HEK293 (cell line): ENCODE results near the gene HNRNPUL1.

ENCODE experiments used
- CTCF ChIA-PET: fragments of 350-600 bp; formaldehyde crosslinking; extraction: SDS; loops from one replicate; lab custom pipeline; 2021; ENCODE audit warnings: antibody characterized with exemption; lab: Yijun Ruan, JAX
- POLR2A ChIA-PET: fragments of 300-600 bp; formaldehyde crosslinking; extraction: SDS; loops from one replicate; lab custom pipeline; 2020; ENCODE audit warnings: antibody characterized with exemption, inconsistent platforms; lab: Yijun Ruan, JAX
- H3K27ac ChIP-seq: fragments of 200-500 bp; sonication (Bioruptor generic); 2 replicates; pipeline ENCODE4 v1.5.1; 2014; ENCODE audit warnings: low read depth, low read length, control low read depth, inconsistent platforms; ENCODE audit errors: extremely low read depth
- H3K36me3 ChIP-seq, 2 experiments: fragments of 200-500 bp in 1 of 2; sonication (Bioruptor generic) in 1 of 2; 1 replicate in 1 of 2; 2 replicates in 1 of 2; pipeline ENCODE4 v1.5.1; 2014 to 2017; ENCODE audit warnings: inconsistent platforms in 2 of 2, low read length in 2 of 2; ENCODE audit not compliant: control insufficient read depth in 2 of 2, insufficient read depth in 1 of 2
- H3K4me1 ChIP-seq: fragments of 200-500 bp; sonication (Bioruptor generic); 2 replicates; pipeline ENCODE4 v1.5.1; 2014; ENCODE audit warnings: mild to moderate bottlenecking, low read length, inconsistent platforms; ENCODE audit not compliant: control insufficient read depth, insufficient read depth
- H3K4me3 ChIP-seq: 2 replicates; pipeline ENCODE4 v1.5.1; 2011; ENCODE audit warnings: low read depth, mild to moderate bottlenecking, control low read depth, low read length, moderate library complexity
- H3K9me3 ChIP-seq: fragments of 200-500 bp; sonication (Bioruptor generic); 2 replicates; pipeline ENCODE4 v1.5.1; 2014; ENCODE audit warnings: low read depth, low read length, inconsistent platforms; ENCODE audit not compliant: control insufficient read depth, insufficient read depth
- GLIS2 ChIP-seq: fragments of 450-650 bp; formaldehyde crosslinking; IDR thresholded peaks from 2 replicates; pipeline ENCODE4 v1.5.1; 2016; ENCODE audit warnings: missing biosample characterization, missing genetic modification characterization
- HOXC10 ChIP-seq: sonication (generic); formaldehyde crosslinking; IDR thresholded peaks from 2 replicates; pipeline ENCODE4 v1.8.1; 2023; ENCODE audit warnings: mild to moderate bottlenecking, missing genetic modification reagents
- KLF1 ChIP-seq: fragments of 450-650 bp; formaldehyde crosslinking; IDR thresholded peaks from 2 replicates; pipeline ENCODE4 v1.5.1; 2016; ENCODE audit warnings: missing biosample characterization, missing genetic modification characterization
- MZF1 ChIP-seq: fragments of 450-650 bp; formaldehyde crosslinking; IDR thresholded peaks from 2 replicates; pipeline ENCODE4 v1.5.1; 2017; ENCODE audit warnings: missing biosample characterization, missing genetic modification characterization, borderline replicate concordance
- OSR2 ChIP-seq: fragments of 450-650 bp; formaldehyde crosslinking; IDR thresholded peaks from 2 replicates; pipeline ENCODE4 v1.5.1; 2016; ENCODE audit warnings: missing biosample characterization, missing genetic modification characterization
- SCRT1 ChIP-seq: fragments of 450-650 bp; formaldehyde crosslinking; IDR thresholded peaks from 2 replicates; pipeline ENCODE4 v1.5.1; 2016; ENCODE audit warnings: missing biosample characterization, missing genetic modification characterization, borderline replicate concordance
- SP7 ChIP-seq: fragments of 450-650 bp; formaldehyde crosslinking; IDR thresholded peaks from 2 replicates; pipeline ENCODE4 v1.5.1; 2016; ENCODE audit warnings: missing biosample characterization, missing genetic modification characterization
- ZBTB17 ChIP-seq: fragments of 450-650 bp; formaldehyde crosslinking; IDR thresholded peaks from 2 replicates; pipeline ENCODE4 v1.5.1; 2016; ENCODE audit warnings: missing biosample characterization, missing genetic modification characterization
- ZBTB20 ChIP-seq: fragments of 450-650 bp; formaldehyde crosslinking; IDR thresholded peaks from 2 replicates; pipeline ENCODE4 v1.5.1; 2016; ENCODE audit warnings: missing biosample characterization, missing genetic modification characterization
- ZBTB48 ChIP-seq: fragments of 450-650 bp; formaldehyde crosslinking; IDR thresholded peaks from 2 replicates; pipeline ENCODE4 v1.5.1; 2016; ENCODE audit warnings: missing biosample characterization, missing genetic modification characterization
- ZFP3 ChIP-seq: fragments of 450-650 bp; formaldehyde crosslinking; IDR thresholded peaks from 2 replicates; pipeline ENCODE4 v1.5.1; 2016; ENCODE audit warnings: low read depth, missing biosample characterization, missing genetic modification characterization
- ZNF132 ChIP-seq: fragments of 450-650 bp; formaldehyde crosslinking; IDR thresholded peaks from 2 replicates; pipeline ENCODE4 v1.5.1; 2017; ENCODE audit warnings: missing biosample characterization, missing genetic modification characterization, borderline replicate concordance
- ZNF169 ChIP-seq: fragments of 450-650 bp; formaldehyde crosslinking; IDR thresholded peaks from 2 replicates; pipeline ENCODE4 v1.5.1; 2016; ENCODE audit warnings: missing biosample characterization, missing genetic modification characterization
- ZNF19 ChIP-seq: fragments of 450-650 bp; formaldehyde crosslinking; IDR thresholded peaks from 2 replicates; pipeline ENCODE4; 2016; ENCODE audit warnings: missing biosample characterization, missing genetic modification characterization, low read depth
- ZNF24 ChIP-seq: fragments of 450-650 bp; formaldehyde crosslinking; IDR thresholded peaks from 2 replicates; pipeline ENCODE4 v1.5.1; 2016; ENCODE audit warnings: missing biosample characterization, missing genetic modification characterization
- ZNF292 ChIP-seq: fragments of 450-650 bp; formaldehyde crosslinking; IDR thresholded peaks from 2 replicates; pipeline ENCODE4 v1.5.1; 2016; ENCODE audit warnings: low read depth, missing biosample characterization, missing genetic modification characterization, borderline replicate concordance
- ZNF335 ChIP-seq: fragments of 450-650 bp; formaldehyde crosslinking; conservative IDR thresholded peaks from 2 replicates; pipeline ENCODE4 v1.5.1; 2016; ENCODE audit warnings: missing biosample characterization, missing genetic modification characterization
- ZNF404 ChIP-seq: fragments of 450-650 bp; formaldehyde crosslinking; IDR thresholded peaks from 2 replicates; pipeline ENCODE4 v1.5.1; 2017; ENCODE audit warnings: missing biosample characterization, missing genetic modification characterization
- ZNF549 ChIP-seq: fragments of 450-650 bp; IDR thresholded peaks from 2 replicates; pipeline ENCODE4 v1.5.1; 2018; ENCODE audit warnings: missing biosample characterization, missing genetic modification characterization, mild to moderate bottlenecking, inconsistent platforms, moderate library complexity
- ZNF600 ChIP-seq: fragments of 450-650 bp; formaldehyde crosslinking; IDR thresholded peaks from 2 replicates; pipeline ENCODE4 v1.5.1; 2016; ENCODE audit warnings: missing biosample characterization, missing genetic modification characterization
- ZSCAN30 ChIP-seq: fragments of 450-650 bp; IDR thresholded peaks from 2 replicates; pipeline ENCODE4 v1.5.1; 2018; ENCODE audit warnings: missing biosample characterization, mild to moderate bottlenecking, missing genetic modification characterization, moderate library complexity
- TF ChIP-seq, protein P1 (sequence below): sonication (generic); formaldehyde crosslinking; IDR thresholded peaks from 2 replicates; pipeline ENCODE4 v1.8.1; 2022; ENCODE audit warnings: mild to moderate bottlenecking, moderate library complexity, missing genetic modification reagents
- TF ChIP-seq, protein P2 (sequence below): fragments of 450-650 bp; formaldehyde crosslinking; IDR thresholded peaks from 2 replicates; pipeline ENCODE4 v1.5.1; 2016; ENCODE audit warnings: missing biosample characterization, missing genetic modification characterization
- TF ChIP-seq, protein P3 (sequence below): fragments of 450-650 bp; formaldehyde crosslinking; IDR thresholded peaks from 2 replicates; pipeline ENCODE4 v1.5.1; 2016; ENCODE audit warnings: missing biosample characterization, missing genetic modification characterization
- TF ChIP-seq, protein P4 (sequence below): fragments of 450-650 bp; formaldehyde crosslinking; IDR thresholded peaks from 2 replicates; pipeline ENCODE4 v1.5.1; 2016; ENCODE audit warnings: missing biosample characterization, missing genetic modification characterization
- TF ChIP-seq, protein P5 (sequence below): IDR thresholded peaks from 2 replicates; pipeline ENCODE4 v1.6.1; 2011; ENCODE audit warnings: mild to moderate bottlenecking, low read depth, low read length, borderline replicate concordance

The HNRNPUL1 gene

DNA sequence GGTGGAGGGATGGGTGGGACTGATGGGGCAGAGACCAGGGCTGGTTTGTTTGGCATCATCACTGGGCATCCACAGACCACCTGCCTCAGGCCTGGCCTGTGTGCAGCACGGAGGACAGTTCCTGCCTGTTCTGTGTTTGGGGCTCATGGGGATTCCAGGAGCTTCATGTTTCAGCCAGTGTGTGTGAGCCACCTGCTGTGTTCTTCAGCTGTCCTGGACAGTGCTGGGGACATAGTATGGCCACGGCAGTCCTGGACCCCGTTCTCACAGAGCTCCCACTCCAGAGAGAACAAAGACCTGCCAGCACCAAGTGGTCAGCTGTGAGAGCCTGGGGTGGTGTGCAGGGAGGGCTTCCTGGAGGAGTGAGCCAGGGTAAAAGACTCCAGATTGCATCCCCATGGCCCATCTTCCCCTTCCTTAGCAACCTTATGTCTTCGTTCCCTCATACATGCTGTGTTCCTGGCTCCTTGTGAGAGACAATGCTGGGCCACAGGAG lies 43.8 kb downstream of the HNRNPUL1 start (continued):
- TF ChIP-seq, protein P1, sequence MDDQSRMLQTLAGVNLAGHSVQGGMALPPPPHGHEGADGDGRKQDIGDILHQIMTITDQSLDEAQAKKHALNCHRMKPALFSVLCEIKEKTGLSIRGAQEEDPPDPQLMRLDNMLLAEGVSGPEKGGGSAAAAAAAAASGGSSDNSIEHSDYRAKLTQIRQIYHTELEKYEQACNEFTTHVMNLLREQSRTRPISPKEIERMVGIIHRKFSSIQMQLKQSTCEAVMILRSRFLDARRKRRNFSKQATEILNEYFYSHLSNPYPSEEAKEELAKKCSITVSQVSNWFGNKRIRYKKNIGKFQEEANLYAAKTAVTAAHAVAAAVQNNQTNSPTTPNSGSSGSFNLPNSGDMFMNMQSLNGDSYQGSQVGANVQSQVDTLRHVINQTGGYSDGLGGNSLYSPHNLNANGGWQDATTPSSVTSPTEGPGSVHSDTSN = no peak
- TF ChIP-seq ZNF292 = no peak
- TF ChIP-seq SCRT1 (tag by site-specific recombination) = no peak
- no peak for TF ChIP-seq ZNF132
- TF ChIP-seq GLIS2 (tag by site-specific recombination) = peak; percentile 43; the same call in 1 of the 2 replicates

DNA sequence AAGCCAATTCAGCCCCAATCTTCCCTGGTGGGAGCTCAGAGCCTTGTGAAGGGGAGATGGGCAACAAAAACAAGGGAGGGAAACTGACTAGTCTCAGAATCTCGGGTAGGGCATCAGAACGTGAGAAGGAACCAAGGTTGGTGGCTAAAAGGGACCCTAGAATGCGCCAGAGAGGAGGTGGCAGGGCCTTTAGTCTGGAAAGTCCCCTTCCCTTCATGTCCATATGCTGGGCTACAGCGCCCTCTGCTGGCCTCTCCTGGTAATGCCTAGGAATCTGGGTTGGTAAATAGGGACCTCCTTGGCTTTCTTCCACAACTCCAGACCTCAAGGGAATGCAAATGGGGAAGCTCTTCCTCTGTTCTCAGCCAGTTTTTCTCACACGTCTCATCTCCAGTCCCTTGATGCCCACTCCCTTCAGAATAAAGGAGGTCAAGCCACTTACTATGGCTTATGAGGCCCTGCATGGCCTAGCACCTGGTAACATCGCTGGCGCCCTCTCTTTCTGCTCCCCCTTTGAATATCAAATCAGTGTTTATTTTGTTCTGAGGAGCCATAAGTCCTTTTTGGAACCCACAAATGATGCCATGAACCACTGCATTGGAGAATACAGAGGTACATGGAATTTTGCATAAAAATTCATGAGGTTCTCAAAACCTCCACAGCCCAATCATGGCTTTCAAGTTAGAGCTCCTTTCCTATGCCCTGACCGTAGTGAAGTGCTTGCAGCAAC lies 44.4 kb downstream of the HNRNPUL1 start:
- H3K36me3 ChIP-seq = peaks cover 61 to 66% of the 10 kb centered on the region in 2 experiments
- TF ChIP-seq ZNF600 (tag by site-specific recombination) (peak; percentile 87; the same call in 1 of the 2 replicates), ZNF19 (no peak), MZF1 (peak; percentile 83), ZBTB48 (tag by site-specific recombination) (peak; percentile 97), ZNF335 (tag by site-specific recombination) (peak; percentile 55), KLF1 (tag by site-specific recombination) (no peak), ZSCAN30 (tag by site-specific recombination) (0 out of 2 replicates have a peak, but pooled peaks have one; percentile 25), SP7 (tag by site-specific recombination) (peak; percentile 67; the same call in 1 of the 2 replicates), ZNF169 (tag by site-specific recombination) (no peak), ZNF24 (tag by site-specific recombination) (peak; percentile 23), ZNF404 (tag by site-specific recombination) (no peak), HOXC10 (CRISPR knock-in tag) (no peak), ZBTB20 (tag by site-specific recombination) (0 out of 2 replicates have a peak, but pooled peaks have one; percentile 37), ZNF549 (tag by site-specific recombination) (no peak), OSR2 (tag by site-specific recombination) (no peak), ZFP3 (tag by site-specific recombination) (no peak), ZBTB17 (tag by site-specific recombination) (peak; percentile 80)
- TF ChIP-seq, protein P2, sequence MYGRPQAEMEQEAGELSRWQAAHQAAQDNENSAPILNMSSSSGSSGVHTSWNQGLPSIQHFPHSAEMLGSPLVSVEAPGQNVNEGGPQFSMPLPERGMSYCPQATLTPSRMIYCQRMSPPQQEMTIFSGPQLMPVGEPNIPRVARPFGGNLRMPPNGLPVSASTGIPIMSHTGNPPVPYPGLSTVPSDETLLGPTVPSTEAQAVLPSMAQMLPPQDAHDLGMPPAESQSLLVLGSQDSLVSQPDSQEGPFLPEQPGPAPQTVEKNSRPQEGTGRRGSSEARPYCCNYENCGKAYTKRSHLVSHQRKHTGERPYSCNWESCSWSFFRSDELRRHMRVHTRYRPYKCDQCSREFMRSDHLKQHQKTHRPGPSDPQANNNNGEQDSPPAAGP (tag by site-specific recombination) = no peak
- TF ChIP-seq, protein P3, sequence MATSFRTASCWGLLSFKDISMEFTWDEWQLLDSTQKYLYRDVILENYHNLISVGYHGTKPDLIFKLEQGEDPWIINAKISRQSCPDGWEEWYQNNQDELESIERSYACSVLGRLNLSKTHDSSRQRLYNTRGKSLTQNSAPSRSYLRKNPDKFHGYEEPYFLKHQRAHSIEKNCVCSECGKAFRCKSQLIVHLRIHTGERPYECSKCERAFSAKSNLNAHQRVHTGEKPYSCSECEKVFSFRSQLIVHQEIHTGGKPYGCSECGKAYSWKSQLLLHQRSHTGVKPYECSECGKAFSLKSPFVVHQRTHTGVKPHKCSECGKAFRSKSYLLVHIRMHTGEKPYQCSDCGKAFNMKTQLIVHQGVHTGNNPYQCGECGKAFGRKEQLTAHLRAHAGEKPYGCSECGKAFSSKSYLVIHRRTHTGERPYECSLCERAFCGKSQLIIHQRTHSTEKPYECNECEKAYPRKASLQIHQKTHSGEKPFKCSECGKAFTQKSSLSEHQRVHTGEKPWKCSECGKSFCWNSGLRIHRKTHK (tag by site-specific recombination) = no peak
- TF ChIP-seq, protein P4, sequence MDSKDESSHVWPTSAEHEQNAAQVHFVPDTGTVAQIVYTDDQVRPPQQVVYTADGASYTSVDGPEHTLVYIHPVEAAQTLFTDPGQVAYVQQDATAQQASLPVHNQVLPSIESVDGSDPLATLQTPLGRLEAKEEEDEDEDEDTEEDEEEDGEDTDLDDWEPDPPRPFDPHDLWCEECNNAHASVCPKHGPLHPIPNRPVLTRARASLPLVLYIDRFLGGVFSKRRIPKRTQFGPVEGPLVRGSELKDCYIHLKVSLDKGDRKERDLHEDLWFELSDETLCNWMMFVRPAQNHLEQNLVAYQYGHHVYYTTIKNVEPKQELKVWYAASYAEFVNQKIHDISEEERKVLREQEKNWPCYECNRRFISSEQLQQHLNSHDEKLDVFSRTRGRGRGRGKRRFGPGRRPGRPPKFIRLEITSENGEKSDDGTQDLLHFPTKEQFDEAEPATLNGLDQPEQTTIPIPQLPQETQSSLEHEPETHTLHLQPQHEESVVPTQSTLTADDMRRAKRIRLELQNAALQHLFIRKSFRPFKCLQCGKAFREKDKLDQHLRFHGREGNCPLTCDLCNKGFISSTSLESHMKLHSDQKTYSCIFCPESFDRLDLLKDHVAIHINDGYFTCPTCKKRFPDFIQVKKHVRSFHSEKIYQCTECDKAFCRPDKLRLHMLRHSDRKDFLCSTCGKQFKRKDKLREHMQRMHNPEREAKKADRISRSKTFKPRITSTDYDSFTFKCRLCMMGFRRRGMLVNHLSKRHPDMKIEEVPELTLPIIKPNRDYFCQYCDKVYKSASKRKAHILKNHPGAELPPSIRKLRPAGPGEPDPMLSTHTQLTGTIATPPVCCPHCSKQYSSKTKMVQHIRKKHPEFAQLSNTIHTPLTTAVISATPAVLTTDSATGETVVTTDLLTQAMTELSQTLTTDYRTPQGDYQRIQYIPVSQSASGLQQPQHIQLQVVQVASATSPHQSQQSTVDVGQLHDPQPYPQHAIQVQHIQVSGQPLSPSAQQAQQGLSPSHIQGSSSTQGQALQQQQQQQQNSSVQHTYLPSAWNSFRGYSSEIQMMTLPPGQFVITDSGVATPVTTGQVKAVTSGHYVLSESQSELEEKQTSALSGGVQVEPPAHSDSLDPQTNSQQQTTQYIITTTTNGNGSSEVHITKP (tag by site-specific recombination) = peak; percentile 84
- TF ChIP-seq, protein P5, sequence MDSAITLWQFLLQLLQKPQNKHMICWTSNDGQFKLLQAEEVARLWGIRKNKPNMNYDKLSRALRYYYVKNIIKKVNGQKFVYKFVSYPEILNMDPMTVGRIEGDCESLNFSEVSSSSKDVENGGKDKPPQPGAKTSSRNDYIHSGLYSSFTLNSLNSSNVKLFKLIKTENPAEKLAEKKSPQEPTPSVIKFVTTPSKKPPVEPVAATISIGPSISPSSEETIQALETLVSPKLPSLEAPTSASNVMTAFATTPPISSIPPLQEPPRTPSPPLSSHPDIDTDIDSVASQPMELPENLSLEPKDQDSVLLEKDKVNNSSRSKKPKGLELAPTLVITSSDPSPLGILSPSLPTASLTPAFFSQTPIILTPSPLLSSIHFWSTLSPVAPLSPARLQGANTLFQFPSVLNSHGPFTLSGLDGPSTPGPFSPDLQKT = no peak

More for the DNA sequence above, 44.4 kb downstream of the HNRNPUL1 start:
- H3K9me3 ChIP-seq = no peaks in the 10 kb centered on the region
- no peak overlapping the region for H3K4me3 ChIP-seq
- ChIA-PET CTCF (interaction anchor here (0.6 to 5.3 kb wide), 52 partner anchors 9 to 1759 kb away, joined by 3 to 120 read pairs (median 4); partner anchors contain the start of genes B9D2, DMAC2, HNRNPUL1 and TGFB1), POLR2A (interaction anchor here (0.7 to 2.5 kb wide), 8 partner anchors 16 to 106 kb away, joined by 3 to 17 read pairs (median 3); partner anchors contain the start of genes B9D2 and HNRNPUL1)
- peaks cover 20% of the 10 kb centered on the region for H3K4me1 ChIP-seq
- peak overlapping the region; percentile 98 for H3K27ac ChIP-seq
